COLO829 (cell line): ENCODE data around the gene MALL.
A peak's percentile ranks its signal among the peaks of the same experiment; 100 is the strongest.
"Not testable (repeated sequence)": the region's sequence is repeated elsewhere in the genome, so short reads cannot be mapped to it uniquely, and the experiment has no call there.

Source experiments
- DNase-seq: peaks from one replicate; pipeline ENCODE4 v3.0.0; 2012; ENCODE audit warnings: low spot score

Gene MALL

DNA sequence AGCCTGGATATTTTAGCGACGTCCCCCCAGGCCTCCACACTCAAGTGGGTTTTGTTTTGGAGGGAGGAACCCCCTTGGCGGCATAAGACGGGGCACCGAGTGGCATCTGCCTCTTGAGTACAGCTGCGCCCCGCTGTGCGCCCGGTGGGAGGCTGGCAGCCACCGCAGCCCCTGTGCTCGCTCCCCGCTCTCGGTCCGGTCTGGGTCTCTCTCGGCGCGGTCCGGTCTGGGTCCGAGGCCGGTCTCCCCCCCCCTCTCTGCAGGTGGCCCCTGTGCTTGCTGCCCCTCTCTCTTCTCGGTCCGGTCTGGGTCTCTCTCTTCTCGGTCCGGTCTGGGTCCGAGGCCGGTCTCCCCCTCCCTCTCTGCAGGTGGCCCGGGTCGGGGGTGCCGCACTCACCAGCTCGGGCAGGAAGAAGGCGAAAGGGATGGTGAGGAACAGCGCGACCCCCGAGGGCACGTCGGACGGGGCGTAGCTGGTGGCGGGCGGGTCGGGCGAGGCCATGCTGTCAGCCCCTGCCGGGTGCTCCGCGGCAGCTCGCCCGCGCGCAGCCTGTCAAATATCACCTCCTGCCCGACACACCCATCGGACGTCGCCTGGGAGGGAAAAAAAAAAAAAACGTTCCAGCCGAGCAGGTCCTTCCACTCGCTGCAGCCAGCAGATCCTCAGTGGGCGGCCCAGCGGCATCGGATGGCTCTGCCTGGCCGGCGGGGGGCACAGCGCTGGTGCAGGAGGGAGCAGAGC lies at the start of gene MALL:
TSS of gene MALL (minus strand) at position 532 of the 742 bp plus-strand sequence. CDS start at position 502, 30 bp downstream.
- DNase-seq = no peak

GRCh38 chr2:110157153-110157793 lies 41.7 kb upstream of the MALL start:
- DNase-seq = peak; percentile 69

DNA sequence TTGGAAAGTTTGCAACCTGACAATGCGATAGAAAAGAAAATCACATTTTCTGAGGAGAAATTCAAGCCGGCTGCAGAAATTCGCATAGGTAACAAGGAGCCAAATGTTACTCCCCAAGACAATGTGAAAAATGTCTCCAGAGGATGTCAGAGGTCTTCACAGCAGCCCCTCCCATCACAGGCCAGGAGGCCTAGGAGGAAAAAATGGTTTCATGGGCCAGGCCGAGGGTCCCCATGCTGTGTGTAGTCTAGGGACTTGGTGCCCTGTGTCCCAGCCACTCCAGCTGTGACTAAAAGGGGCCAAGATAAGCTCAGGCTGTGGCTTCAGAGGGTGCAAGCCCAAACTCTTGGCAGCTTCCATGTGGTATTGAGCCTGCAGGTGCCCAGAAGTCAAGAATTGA lies 39.2 kb upstream of the MALL start:
- DNase-seq = not testable (repeated sequence)

DNA sequence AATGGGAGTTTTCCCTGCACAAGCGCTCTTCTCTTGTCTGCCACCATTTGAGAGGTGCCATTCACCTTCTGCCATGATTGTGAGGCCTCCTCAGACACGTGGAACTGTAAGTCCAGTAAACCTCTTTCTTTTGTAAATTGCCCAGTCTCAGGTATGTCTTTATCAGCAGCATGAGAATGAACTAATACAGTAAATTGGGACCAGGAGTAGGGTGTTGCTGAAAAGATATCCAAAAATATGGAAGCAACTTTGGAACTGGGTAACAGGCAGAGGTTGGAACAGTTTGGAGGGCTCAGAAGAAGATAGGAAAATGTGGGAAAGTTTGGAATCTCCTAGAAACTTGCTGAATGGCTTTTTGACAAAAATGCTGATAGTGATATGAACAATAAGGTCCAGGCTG lies 38.6 kb upstream of the MALL start:
- DNase-seq = not testable (repeated sequence)

DNA sequence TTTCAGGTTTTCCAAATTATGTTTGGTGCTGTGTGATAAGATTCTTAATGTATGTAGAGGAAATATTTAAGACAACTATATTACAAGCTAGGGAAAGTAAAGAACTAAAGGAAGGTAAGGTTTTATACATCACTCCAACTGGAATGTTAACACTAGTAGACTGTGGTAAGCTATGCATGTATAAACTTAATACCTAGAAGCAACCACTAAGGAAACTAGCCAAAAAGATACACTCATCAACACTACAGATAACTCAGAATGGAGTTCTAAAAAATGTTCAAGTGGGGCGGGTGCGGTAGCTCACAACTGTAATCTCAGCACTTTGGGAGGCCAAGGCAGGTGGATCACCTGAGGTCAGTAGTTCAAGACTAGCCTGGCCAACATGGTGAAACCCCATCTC lies 37.8 kb upstream of the MALL start:
- DNase-seq = no peak

DNA sequence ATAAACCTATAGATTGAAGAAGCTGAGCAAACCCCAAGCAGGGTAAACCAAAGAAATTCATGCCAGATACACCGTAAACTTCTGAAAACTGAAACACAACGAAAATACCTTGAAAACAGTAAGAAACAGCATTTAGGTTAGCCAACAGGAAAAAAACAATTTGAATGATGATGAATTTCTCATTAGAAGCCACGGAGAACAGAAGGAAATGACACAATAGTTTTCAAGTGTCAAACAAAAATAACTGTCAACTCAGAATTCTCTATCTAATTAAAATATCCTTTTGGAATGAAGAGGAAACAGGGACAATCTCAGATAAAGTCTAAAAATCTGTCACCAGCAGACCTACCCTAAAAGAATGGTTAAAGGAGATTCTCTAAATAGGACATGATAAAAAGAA lies 37.3 kb upstream of the MALL start:
- DNase-seq = no peak

- peak; percentile 90 for DNase-seq
Measured at GRCh38 chr2:110149330-110150220, 34.0 kb upstream of the MALL start.

GRCh38 chr2:110146945-110147332 lies 31.3 kb upstream of the MALL start:
- DNase-seq = no peak

DNA sequence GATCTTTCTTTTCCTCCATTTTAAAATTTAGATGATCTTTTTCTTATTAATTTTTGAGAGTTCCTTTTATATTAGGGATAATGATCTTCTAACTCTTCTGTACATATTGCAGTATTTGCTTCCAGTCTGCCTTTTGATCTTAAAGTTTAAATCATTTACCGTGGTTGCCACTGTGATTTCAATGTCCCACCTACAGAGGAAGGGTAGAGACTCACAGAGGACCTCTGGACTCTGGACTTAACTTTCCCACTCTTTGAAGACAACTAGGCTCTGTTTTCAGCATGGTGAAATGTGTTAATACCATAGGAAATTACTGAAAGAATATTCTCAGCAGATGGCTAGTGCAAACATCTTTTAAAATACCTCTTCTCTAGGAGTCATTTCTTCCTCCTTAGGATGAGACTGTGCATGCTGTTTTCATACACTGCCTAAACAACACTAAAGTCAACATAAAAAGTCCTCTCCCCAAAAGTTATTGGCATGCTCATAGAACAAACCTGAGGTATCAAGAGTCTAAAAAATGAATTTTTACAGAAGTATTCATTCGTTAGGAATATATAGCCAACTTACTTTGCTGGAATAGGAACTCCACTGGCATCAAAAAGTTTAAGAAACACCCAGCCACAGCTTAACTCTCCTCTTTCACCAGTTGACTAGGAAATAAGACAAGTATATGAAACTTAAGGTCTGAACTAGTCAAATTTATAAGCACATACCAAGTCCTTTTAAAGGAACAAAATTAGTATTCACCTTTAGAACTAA lies 30.7 kb upstream of the MALL start:
- no peak for DNase-seq

DNA sequence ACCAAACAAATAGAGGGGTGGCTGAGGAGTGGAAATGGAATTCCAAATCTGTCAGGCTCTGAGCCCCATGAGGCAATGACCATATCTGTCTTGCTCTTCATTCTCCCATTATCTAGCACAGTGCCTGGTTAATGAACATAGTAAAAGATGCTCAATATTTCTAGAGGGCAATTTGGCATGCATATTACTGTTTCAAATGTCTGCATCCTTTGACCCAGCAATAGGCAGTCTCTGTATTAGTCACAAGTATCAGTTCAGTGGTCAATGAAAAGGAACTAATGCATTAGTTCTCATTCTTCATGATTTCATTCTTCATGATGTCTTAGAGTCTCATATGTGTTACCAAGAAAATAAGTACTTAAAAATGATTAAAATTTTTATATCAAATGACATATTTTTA lies 28.4 kb upstream of the MALL start:
- no peak for DNase-seq

GRCh38 chr2:110140401-110140800 lies 24.8 kb upstream of the MALL start:
- no peak for DNase-seq

- no peak for DNase-seq
Measured at GRCh38 chr2:110134025-110134424, 18.4 kb upstream of the MALL start.

DNA sequence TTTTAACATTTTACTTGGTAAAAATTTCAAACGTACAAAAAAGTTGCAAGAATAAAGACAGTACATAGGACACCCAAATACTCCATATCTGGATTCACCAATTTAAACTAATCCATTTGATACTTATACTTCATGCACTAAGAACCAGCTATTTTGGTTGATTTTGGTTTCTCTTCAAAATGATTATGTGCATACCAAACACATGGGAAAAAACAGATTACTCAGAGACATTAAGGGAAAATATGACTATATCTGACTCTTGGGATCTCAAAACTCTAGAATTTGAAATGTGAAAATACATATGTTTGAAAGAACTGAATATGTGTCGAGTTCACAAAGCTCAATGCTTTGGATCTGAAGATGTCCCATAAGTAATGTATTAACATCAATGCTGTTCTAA lies 15.5 kb upstream of the MALL start:
- DNase-seq = no peak

GRCh38 chr2:110130757-110131156 lies 15.1 kb upstream of the MALL start:
- no peak for DNase-seq

DNA sequence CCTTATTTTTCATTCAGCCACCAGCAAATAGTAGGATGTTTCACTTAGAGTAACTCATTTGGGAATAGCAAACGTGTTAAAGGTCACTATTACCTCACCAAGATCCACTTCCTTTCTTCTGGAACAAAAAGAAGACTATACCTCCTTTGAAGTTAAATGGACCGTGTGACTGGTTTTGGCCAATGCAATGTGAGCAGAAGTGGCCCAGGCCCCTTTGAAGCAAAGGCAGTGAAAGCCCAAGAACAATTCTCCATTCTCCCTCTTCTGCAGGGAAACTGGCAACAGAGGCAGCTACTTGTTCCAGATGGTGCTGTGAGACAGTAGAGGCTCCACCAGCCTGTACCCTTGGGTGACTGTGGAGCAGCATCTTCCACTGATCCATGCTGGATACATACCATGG lies 11.3 kb upstream of the MALL start:
- DNase-seq = no peak

DNA sequence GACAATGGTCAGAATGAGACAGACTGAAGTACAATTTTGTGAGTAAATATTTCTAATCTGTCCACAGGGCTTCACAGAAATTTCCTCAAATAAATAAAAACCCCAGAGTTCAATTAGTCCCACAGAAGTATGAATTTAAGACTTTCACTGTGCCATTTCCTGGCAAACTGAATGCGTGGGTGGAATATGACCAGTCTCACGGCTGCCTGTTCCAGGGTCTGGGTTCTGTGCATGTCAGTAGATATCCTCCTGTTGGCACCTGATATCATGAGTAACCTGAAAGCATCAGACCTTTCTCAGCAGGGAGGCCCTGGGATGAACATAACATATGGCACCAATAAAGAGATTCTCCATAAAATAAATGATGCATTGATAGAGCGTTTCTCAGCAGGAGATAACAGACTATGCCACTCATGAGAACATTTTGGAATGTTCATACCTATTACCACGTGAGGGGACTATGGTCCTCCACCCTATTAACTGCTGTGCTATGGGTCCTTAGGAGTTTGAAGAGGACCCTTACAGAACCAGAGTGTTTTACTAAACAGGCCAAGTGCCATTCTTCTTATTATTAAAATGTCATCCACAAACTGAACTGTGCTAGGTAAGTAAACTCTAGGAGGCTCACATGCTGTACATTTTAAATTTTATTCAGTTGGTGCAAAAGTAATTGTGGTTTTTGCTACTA lies 10.6 kb upstream of the MALL start:
- DNase-seq = no peak

- no peak for DNase-seq
Measured at GRCh38 chr2:110124939-110125691, 9.5 kb upstream of the MALL start.

GRCh38 chr2:110124038-110124825 lies 8.6 kb upstream of the MALL start:
- DNase-seq = no peak

DNA sequence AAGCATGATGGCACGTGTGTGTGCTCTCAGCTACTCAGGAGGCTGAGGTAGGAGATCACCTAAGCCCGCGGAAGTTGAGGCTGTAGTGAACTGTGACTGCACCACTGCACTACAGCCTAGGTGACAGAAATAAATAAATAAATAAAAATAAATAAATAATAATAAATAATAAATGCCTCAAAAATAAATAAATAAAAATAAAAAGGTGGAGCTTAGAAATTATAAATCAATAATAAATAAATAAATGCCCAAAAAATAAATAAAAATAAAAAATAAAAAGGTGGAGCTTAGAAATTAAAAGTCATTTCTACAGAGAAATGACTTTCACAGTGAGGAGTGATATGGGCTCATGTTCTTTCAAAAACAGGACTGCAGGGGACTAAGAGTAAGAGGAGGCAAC lies 6.0 kb upstream of the MALL start:
- no peak for DNase-seq

DNA sequence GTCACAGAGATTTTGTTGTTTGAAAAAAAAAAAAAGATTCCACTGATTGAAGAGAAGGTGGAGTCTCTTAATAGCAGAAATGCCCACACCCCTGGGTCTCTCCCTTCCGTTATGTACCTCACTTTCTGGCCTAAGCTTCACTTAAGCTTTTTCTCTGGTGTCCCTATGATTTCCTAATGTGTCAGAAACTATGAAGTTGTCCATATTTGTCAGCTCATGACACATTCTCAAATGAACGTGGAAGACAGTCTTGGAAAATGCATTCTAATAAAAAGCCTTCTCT lies 5.4 kb upstream of the MALL start:
- no peak for DNase-seq
